ENCODE measurements around the gene C6orf132. TPM values are rescaled to one million over a fixed set of nuclear protein-coding genes. Genes with fewer than 3 reads are reported as not detected.

The C6orf132 gene
- total and polyA plus RNA-seq, 10 of the 15 experiments (the other 5 are each of a cell fraction or from before 2014, with no cell fraction given), result 0.04 to 0.05 TPM; not detected in 8

DNA sequence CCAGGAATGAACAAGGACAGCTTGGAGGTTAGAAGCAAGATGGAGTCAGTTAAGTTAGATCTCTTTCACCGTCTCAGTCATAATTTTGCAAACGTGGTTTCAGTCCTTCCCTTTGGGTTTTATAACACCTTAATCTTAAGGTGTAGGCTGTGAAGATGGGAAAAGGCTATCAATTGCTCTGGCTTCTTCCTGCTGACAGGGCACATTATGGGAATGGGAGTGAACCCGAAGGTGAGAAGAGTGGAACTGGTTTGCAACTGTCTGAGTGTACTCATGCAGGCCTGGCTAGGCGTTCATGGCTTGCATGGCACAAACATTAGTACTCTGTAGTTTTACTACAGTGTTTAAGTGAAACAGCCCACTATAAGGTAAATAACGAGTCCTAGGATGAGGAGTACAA lies 82.7 kb downstream of the C6orf132 start:
- CTCF ChIA-PET, result interaction anchor here (1.1 to 1.2 kb wide), 2 partner anchors 9 to 488 kb away, joined by 3 read pairs; partner anchors contain the start of gene TAF8

DNA sequence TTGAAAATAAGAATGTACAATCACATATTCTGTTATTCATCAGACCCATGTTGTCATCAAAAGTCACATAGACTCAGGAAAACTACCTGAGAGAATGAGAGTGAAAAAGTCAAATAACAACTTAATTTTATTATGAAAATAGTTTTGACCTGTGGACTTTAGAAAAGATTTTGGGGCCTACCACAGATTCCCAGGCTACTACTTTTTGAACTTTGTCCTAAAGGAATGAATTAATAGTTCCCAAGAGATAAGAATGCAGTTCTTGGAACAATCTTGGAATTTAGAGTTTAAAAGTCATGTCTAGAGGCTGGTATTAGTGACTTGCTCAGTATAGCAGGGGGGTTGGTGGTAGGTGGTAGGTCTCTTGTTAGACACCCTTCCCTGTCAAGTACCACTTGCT lies 88.8 kb downstream of the C6orf132 start:
- ATAC-seq (no peak), DNase-seq (ENCODE audit: low read depth, low spot score) (no peak), FAIRE-seq (no peak)
- BruUV-seq (replicated peaks), result no TSS peak
- in situ Hi-C loops (cut with MboI) (no loop called here), intact Hi-C loops (cut with micrococcal nuclease; ENCODE audit: unreplicated experiment) (no loop called here)
- no peaks in the 10 kb centered on the region for H3K27me3 ChIP-seq (replicated peaks in 1 of 2; ENCODE audit: control insufficient read depth in 2 of 2, insufficient read depth in 2 of 2, low read length in 1 of 2)
- ChIA-PET SMC1A (ENCODE audit: uncharacterized antibody, unreplicated experiment) (no interaction called here), POLR2A (interaction anchor here (0.9 kb wide), 1 partner anchor 51 kb away, joined by 3 read pairs; no protein-coding TSS in a partner anchor), RAD21 (ENCODE audit: unreplicated experiment) (interaction anchor here (1.3 kb wide), 1 partner anchor 9 kb away, joined by 8 read pairs; no protein-coding TSS in a partner anchor), CTCF (interaction anchor here (1.1 to 1.3 kb wide), 2 partner anchors 207 to 267 kb away, joined by 3 read pairs; partner anchors contain the start of gene TOMM6)
- peaks cover 2 to 15% of the 10 kb centered on the region in 2 experiments; a peak in 3 of 4 replicates for H3K36me3 ChIP-seq (ENCODE audit: control insufficient read depth in 2 of 2, insufficient read depth in 2 of 2, low read length in 1 of 2)
- no peak overlapping the region for H3K9ac ChIP-seq (ENCODE audit: control insufficient read depth, insufficient read depth, low read length)
- H3K79me2 ChIP-seq (ENCODE audit: control insufficient read depth, insufficient read depth, low read length), result peaks cover 10% of the 10 kb centered on the region
- H3K4me2 ChIP-seq (ENCODE audit: control insufficient read depth, insufficient read depth), result no peak overlapping the region
- no peak overlapping the region for H3K27ac ChIP-seq (ENCODE audit: control insufficient read depth, insufficient read depth)
- peaks cover 10% of the 10 kb centered on the region for H3K4me1 ChIP-seq (ENCODE audit: control insufficient read depth, insufficient read depth, low read length)
- no peak overlapping the region for H2AFZ ChIP-seq (ENCODE audit: control insufficient read depth, low read depth, low read length)
- H4K20me1 ChIP-seq (ENCODE audit: control insufficient read depth, insufficient read depth), result no peaks in the 10 kb centered on the region
- no peak for TF ChIP-seq SMAD1 (IDR thresholded peaks at IDR 0.05; ENCODE audit: low read depth, partially characterized antibody)
- no peak overlapping the region for H3K4me3 ChIP-seq
- no peaks in the 10 kb centered on the region for H3K9me3 ChIP-seq (replicated peaks; ENCODE audit: control insufficient read depth, insufficient read depth, low read length)

More for the DNA sequence above, 82.7 kb downstream of the C6orf132 start:
- H3K9me3 ChIP-seq (replicated peaks; ENCODE audit: control insufficient read depth, insufficient read depth, low read length), result no peaks in the 10 kb centered on the region
- no TSS peak for BruUV-seq (replicated peaks)
- no peak overlapping the region for H2AFZ ChIP-seq (ENCODE audit: control insufficient read depth, low read depth, low read length)
- H3K4me3 ChIP-seq, result no peak overlapping the region
- no peak overlapping the region for H3K9ac ChIP-seq (ENCODE audit: control insufficient read depth, insufficient read depth, low read length)
- DNase-seq (ENCODE audit: low read depth, low spot score), result no peak
- intact Hi-C loops (cut with micrococcal nuclease; ENCODE audit: unreplicated experiment), result no loop called here
- RAD21 ChIA-PET (ENCODE audit: unreplicated experiment), result no interaction called here
- POLR2A ChIA-PET, result no interaction called here
- TF ChIP-seq MYB (IDR thresholded peaks at IDR 0.05; ENCODE audit: borderline replicate concordance, low read depth, low read length), result no peak
- TF ChIP-seq YY1 (IDR thresholded peaks at IDR 0.05; ENCODE audit: low read depth, low read length), result no peak
- TF ChIP-seq RBBP5 (conservative IDR thresholded peaks at IDR 0.05), result no peak
- no peak for TF ChIP-seq BCL11A (IDR thresholded peaks at IDR 0.05; ENCODE audit: low read depth, low read length)
- WGBS (ENCODE audit: insufficient coverage, insufficient replicate concordance, low lambda C conversion rate, missing lambda C conversion rate), result 95% methylated on average over 5 of the region's 5 CpGs
- no peaks in the 10 kb centered on the region for H3K27me3 ChIP-seq (replicated peaks in 1 of 2; ENCODE audit: control insufficient read depth in 2 of 2, insufficient read depth in 2 of 2, low read length in 1 of 2)
- SMC1A ChIA-PET (ENCODE audit: uncharacterized antibody, unreplicated experiment), result no interaction called here
- H3K27ac ChIP-seq (ENCODE audit: control insufficient read depth, insufficient read depth), result no peak overlapping the region
- H4K20me1 ChIP-seq (ENCODE audit: control insufficient read depth, insufficient read depth), result no peaks in the 10 kb centered on the region
- no peak for FAIRE-seq
- no peak overlapping the region for H3K4me2 ChIP-seq (ENCODE audit: control insufficient read depth, insufficient read depth)
- in situ Hi-C loops (cut with MboI), result no loop called here
- no peaks in the 10 kb centered on the region for H3K4me1 ChIP-seq (ENCODE audit: control insufficient read depth, insufficient read depth, low read length)
- peaks cover 3 to 18% of the 10 kb centered on the region in 2 experiments for H3K36me3 ChIP-seq (ENCODE audit: control insufficient read depth in 2 of 2, insufficient read depth in 2 of 2, low read length in 1 of 2)
- no peaks in the 10 kb centered on the region for H3K79me2 ChIP-seq (ENCODE audit: control insufficient read depth, insufficient read depth, low read length)
- ATAC-seq, result no peak

All from GM12878 (cell line).